Right cardiac atrium (tissue), 5 donors: ENCODE results near the gene CCDC40. TPM values are rescaled to one million over a fixed set of nuclear protein-coding genes. Genes with fewer than 3 reads are reported as not detected.
A peak's percentile ranks its signal among the peaks of the same experiment; 100 is the strongest.

Experiments
- ATAC-seq, 2 donors: fragments of 200-7000 bp; cut with Tn5 transposase; one replicate each; pipeline versions ENCODE4 v1.8.0 to v1.9.1; 2020; ENCODE audit warnings: moderate library complexity in 2 of 2, mild to moderate bottlenecking in 1 of 2
- DNase-seq, 3 donors: peaks; one replicate each; pipeline ENCODE4 v3.0.0-alpha.2; 2020
- H3K27ac ChIP-seq: one replicate; pipeline ENCODE4 v1.5.1; 2013; ENCODE audit warnings: mild to moderate bottlenecking, low read length, control low read depth, moderate library complexity
- H3K27me3 ChIP-seq: one replicate; pipeline ENCODE4 v1.6.1; 2013; ENCODE audit not compliant: control insufficient read depth, insufficient read depth
- H3K4me1 ChIP-seq: one replicate; pipeline ENCODE4 v1.6.1; 2013; ENCODE audit warnings: low read length; ENCODE audit not compliant: control insufficient read depth, insufficient read depth
- H3K4me3 ChIP-seq: one replicate; pipeline ENCODE4 v1.5.1; 2013; ENCODE audit warnings: low read length, control low read depth
- H3K9me3 ChIP-seq: one replicate; pipeline ENCODE4 v1.6.1; 2013; ENCODE audit warnings: low read length; ENCODE audit not compliant: control insufficient read depth
- WGBS: extraction: QIAGEN DNeasy Blood & Tissue Kit; methylation state at CpG from one replicate; pipeline ENCODE4 v1.1.7; 2013; 5-methylcytosine and 5-hydroxymethylcytosine counted together
- intact Hi-C, 4 donors: fragments of 100-400 bp; cut with DNase I; formaldehyde crosslinking; loops; one replicate each; pipeline versions ENCODE4 v1.11.0 to v1.14.0; 2022 to 2023
- polyA plus RNA-seq: library from polyadenylated mRNA; stranded (reverse); fragments of 200-250 nt; gene quantifications from one replicate; pipeline ENCODE4 v1.2.3, GENCODE V29; 2013
- total RNA-seq, 4 donors: library from RNA; stranded (reverse); fragmentation: NEBNext Ultra II Directional; extraction: Animal tissue kit (Norgen Biotek cat#: 25700); gene quantifications; one replicate each; pipeline ENCODE4 v1.2.1, GENCODE V29; 2021
- donor health status: healthy with polysubstance abuse.
- donor health status: DM: no; HTN: yes; CAD: no.
- donor health status: DM: no; HTN: no; CAD: no.
- donor health status: DM: no; HTN: yes; CAD: no; lungs with severe emphysema.
- donor health status: DM: yes; HTN: yes; CAD: no.

CCDC40 gene
- total and polyA plus RNA-seq, 5 donors: 4.9 to 10.0 (median 7.4) TPM

DNA sequence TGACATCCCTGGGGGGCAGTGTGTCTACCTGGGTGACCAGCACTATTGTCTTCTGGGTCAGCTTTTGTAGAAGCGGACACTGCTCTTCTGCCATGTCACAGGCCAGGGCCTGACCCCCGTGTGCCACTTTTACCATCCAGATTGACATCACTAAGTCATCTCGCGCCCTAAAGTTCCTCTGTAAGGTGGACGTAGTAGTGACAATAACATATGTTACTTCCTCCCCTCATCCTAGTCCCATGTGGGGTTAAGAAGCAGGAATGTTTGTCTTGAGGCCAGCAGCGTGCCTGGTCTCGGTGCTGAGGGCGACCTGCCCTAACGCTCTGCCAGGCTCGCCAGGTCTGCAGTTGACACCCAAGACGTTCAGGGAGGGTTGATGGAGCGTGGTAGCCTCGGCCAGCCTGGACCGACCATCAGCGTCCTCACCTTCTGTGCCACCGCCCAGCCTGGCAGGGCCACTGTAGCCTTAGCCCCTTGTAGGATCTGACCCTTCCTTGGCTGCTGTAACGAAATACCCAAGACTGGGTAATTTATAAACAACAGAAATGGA is 85.7 kb downstream of the CCDC40 start:
- no peak for ATAC-seq
- DNase-seq: no peak
- H3K4me1 ChIP-seq: no peaks in the 10 kb centered on the region
- WGBS: 88% methylated on average over 17 of the region's 17 CpGs
- H3K9me3 ChIP-seq: no peaks in the 10 kb centered on the region
- intact Hi-C loops: no loop called here
- no peak overlapping the region for H3K4me3 ChIP-seq
- no peak overlapping the region for H3K27ac ChIP-seq
- no peaks in the 10 kb centered on the region for H3K27me3 ChIP-seq

- Histone ChIP-seq H3K9me3 (no peaks in the 10 kb centered on the region), H3K4me3 (no peak overlapping the region), H3K27me3 (no peaks in the 10 kb centered on the region), H3K4me1 (no peaks in the 10 kb centered on the region), H3K27ac (no peak overlapping the region)
- 80% methylated on average over 6 of the region's 6 CpGs for WGBS
- no peak for DNase-seq
- intact Hi-C loops: no loop called here
- ATAC-seq: no peak
These were observed 86.6 kb downstream of the CCDC40 start for GRCh38 chr17:80122926-80123505.

DNA sequence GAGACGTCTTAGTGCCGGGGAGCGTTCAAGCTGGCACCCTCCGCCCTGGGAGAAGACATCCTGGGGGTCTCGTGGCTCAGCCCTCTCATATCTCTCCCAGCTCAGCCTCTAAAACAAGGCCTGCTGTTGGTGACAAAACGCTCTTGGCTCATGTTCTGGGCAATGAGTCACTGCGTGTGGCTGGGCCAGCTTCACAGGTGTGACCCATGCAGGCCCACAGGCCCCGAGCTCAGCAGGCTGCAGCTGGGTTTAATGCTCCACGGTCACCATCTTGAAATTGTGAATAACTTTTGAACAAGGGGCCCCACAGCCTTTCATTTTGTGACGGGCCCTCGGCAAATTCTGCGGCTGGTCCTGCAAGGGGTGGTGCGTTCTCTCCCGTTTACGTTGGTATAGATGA is 87.3 kb downstream of the CCDC40 start:
- H3K27ac ChIP-seq: no peak overlapping the region
- no peaks in the 10 kb centered on the region for H3K27me3 ChIP-seq
- ATAC-seq (no peak), DNase-seq (no peak)
- H3K4me3 ChIP-seq: no peak overlapping the region
- intact Hi-C loops: no loop called here
- no peaks in the 10 kb centered on the region for H3K4me1 ChIP-seq
- WGBS: 78% methylated on average over 15 of the region's 15 CpGs
- H3K9me3 ChIP-seq: no peaks in the 10 kb centered on the region

GRCh38 chr17:80124351-80124981 is 88.0 kb downstream of the CCDC40 start:
- Histone ChIP-seq H3K4me1 (no peaks in the 10 kb centered on the region), H3K27me3 (no peaks in the 10 kb centered on the region), H3K4me3 (no peak overlapping the region), H3K27ac (no peak overlapping the region), H3K9me3 (no peaks in the 10 kb centered on the region)
- intact Hi-C loops: no loop called here
- WGBS: 54% methylated on average over 15 of the region's 15 CpGs
- ATAC-seq: peak; percentile 28 to 42
- peak in 1 of 3 donors; percentile 37 for DNase-seq

DNA sequence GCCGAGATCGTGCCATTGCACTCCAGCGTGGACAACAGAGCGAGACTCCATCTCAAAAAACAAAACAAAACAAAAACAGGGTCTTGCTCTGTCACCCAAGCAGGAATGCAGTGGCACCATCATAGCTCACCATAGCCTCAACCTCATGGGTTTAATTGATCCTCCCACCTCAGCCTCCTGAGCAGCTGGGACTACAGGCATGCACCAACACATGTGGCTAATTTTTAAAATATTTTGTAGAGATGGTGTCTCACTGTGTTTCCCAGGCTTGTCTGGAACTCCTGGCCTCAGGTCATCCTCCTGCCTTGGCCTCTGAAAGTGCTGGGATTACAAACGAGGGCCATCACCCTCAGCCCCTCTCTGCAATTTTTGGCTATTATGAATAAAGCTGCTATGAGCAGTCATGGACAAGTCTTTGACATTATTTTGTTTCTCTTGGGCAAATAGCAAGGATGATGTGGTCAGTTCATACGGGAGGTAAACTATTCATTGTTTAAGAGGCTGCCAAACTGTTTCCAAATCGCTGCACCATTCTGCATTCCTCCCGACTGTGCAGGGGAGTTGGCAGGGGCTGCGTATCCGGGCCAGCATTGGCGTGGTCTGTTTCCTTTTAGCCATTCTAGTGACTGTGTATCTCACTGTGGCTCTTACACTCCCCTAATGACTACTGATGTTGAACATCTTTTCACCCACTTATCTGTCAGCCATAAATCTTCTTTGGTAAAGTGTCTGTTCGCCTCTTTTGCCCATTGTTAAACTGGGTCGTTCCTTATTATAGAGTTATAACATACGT is 89.4 kb downstream of the CCDC40 start:
- no peaks in the 10 kb centered on the region for H3K9me3 ChIP-seq
- no peaks in the 10 kb centered on the region for H3K4me1 ChIP-seq
- DNase-seq (no peak), ATAC-seq (peak in 1 of 2 donors; percentile 41)
- H3K27me3 ChIP-seq: no peaks in the 10 kb centered on the region
- H3K4me3 ChIP-seq: no peak overlapping the region
- 63% methylated on average over 14 of the region's 14 CpGs for WGBS
- intact Hi-C loops: no loop called here
- no peak overlapping the region for H3K27ac ChIP-seq

- ATAC-seq (no peak), DNase-seq (no peak)
- H3K4me3 ChIP-seq: no peak overlapping the region
- H3K9me3 ChIP-seq: no peaks in the 10 kb centered on the region
- intact Hi-C loops: no loop called here
- H3K4me1 ChIP-seq: no peaks in the 10 kb centered on the region
- WGBS: 86% methylated on average over 3 of the region's 3 CpGs
- no peaks in the 10 kb centered on the region for H3K27me3 ChIP-seq
- no peak overlapping the region for H3K27ac ChIP-seq
These were observed 89.9 kb downstream of the CCDC40 start for GRCh38 chr17:80126449-80126715.

DNA sequence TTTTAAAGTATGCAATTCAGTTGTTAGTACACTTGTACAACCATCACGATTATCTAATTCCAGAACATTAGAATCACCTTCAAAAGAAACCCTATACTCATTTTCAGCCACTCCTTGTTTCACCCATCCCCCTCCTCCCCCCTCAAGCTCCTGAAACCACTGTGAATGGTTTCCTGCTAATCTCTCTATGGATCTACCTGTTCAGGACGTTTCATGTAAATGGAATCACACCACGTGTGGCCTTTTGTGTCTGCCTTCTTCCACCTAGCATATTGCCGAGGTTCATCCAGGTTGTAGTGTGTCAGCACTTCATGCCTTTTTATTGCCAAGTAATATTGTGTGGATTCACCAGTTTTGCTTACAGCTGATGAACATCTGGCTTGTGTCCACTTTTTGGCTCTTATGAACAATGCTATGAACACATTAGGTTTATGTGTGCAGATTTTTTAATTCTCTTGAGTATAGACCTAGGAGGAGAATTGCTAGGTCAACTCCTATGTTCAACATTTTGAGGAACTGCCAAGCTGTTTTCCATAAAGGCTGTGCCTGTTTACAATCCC is 92.6 kb downstream of the CCDC40 start:
- H3K9me3 ChIP-seq: no peaks in the 10 kb centered on the region
- no peak overlapping the region for H3K4me3 ChIP-seq
- no peaks in the 10 kb centered on the region for H3K27me3 ChIP-seq
- WGBS: 45% methylated on average over 4 of the region's 4 CpGs
- H3K27ac ChIP-seq: no peak overlapping the region
- no peak for ATAC-seq
- intact Hi-C loops: no loop called here
- no peak for DNase-seq
- no peaks in the 10 kb centered on the region for H3K4me1 ChIP-seq

GRCh38 chr17:80130992-80131391 is 94.5 kb downstream of the CCDC40 start:
- no peaks in the 10 kb centered on the region for H3K9me3 ChIP-seq
- H3K27ac ChIP-seq: no peak overlapping the region
- no peak overlapping the region for H3K4me3 ChIP-seq
- ATAC-seq (no peak), DNase-seq (no peak)
- no peaks in the 10 kb centered on the region for H3K27me3 ChIP-seq
- intact Hi-C loops: no loop called here
- WGBS: 88% methylated on average over 3 of the region's 3 CpGs
- H3K4me1 ChIP-seq: no peaks in the 10 kb centered on the region

DNA sequence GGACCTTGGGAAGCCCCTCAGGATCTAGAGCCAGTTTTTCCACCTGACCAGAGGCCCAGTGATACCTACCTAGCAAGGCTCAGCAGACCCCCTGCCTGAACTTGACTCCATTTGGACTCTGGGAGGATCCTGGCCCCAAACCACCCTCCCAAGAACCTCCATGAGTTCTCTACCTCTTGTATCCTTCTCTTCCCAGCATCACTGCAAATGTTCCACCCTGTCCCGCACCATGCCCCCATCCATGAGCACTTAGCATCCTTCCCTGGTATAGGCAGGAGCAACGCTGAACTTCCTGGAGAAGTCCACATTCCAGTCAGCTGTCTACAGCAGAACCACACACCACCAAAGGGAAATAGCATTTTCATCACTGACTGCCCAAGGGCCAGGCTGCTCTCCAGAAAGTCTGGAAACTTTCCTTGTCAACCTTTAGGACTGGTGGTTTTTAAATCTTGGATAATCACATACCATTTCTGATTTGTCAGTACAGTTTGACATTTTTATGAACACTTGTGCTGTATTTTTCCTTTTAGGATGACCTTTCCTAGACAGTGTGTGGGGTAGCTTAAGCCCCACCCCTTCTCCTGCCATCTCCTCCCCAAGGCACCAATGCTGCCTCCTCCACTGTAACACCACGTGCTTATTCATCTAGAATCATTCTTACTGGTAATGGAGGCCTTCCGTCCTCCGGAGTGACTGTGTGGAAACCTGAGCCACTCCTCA is 96.6 kb downstream of the CCDC40 start:
- ATAC-seq (no peak), DNase-seq (no peak)
- Histone ChIP-seq H3K27me3 (no peaks in the 10 kb centered on the region), H3K4me1 (no peaks in the 10 kb centered on the region), H3K4me3 (no peak overlapping the region), H3K27ac (no peak overlapping the region), H3K9me3 (no peaks in the 10 kb centered on the region)
- 84% methylated on average over 5 of the region's 5 CpGs for WGBS
- intact Hi-C loops: no loop called here

- 92% methylated on average over 6 of the region's 6 CpGs for WGBS
- ATAC-seq: no peak
- Histone ChIP-seq H3K4me1 (no peaks in the 10 kb centered on the region), H3K4me3 (no peak overlapping the region), H3K9me3 (no peaks in the 10 kb centered on the region), H3K27ac (no peak overlapping the region), H3K27me3 (no peaks in the 10 kb centered on the region)
- DNase-seq: no peak
- intact Hi-C loops: no loop called here
These were observed 97.2 kb downstream of the CCDC40 start for GRCh38 chr17:80133626-80133970.

DNA sequence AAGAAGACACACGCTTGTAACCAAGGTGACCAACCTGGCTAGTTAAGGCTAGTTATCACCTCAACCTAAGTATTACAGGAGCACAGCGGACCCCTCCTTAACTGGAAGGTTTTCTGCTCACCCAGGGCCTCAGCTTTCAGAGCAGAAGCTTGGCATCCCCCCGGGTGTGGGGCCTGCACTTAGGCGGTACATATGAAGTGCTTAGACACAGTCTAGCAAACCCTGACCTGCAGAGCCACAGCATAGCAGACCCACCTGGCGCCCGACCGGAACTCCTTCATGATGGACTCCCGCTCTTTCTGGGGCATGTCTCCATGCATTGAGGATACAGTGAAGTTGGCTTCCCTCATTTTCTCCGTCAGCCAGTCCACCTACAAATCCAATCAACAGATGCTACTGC is 100.7 kb downstream of the CCDC40 start:
- ATAC-seq (no peak), DNase-seq (no peak)
- 96% methylated on average over 9 of the region's 9 CpGs for WGBS
- H3K4me3 ChIP-seq: no peak overlapping the region
- no peaks in the 10 kb centered on the region for H3K4me1 ChIP-seq
- no peaks in the 10 kb centered on the region for H3K27me3 ChIP-seq
- no peaks in the 10 kb centered on the region for H3K9me3 ChIP-seq
- H3K27ac ChIP-seq: no peak overlapping the region
- intact Hi-C loops: no loop called here
